HepG2 (cell line): ENCODE data around the gene ARHGEF4. TPM values are rescaled to one million over a fixed set of nuclear protein-coding genes. Genes with fewer than 3 reads are reported as not detected.

Experiments used
- ATAC-seq: fragments of 200-7000 bp; cut with Tn5 transposase; 3 replicates; pipeline ENCODE4 v1.9.1; 2020; ENCODE audit warnings: mild to moderate bottlenecking, moderate library complexity
- BruUV-seq: library from RNA; stranded (reverse); fragments of 400-500 nt; replicated peaks from 2 replicates; lab custom pipeline; 2021; lab: Mats Ljungman, UMichigan
- CTCF ChIA-PET: fragments of 300-600 bp; formaldehyde crosslinking; extraction: SDS; loops from one replicate; lab custom pipeline; 2021; ENCODE audit warnings: low total read pairs, inconsistent platforms, low intra/inter-chr PET ratio; lab: Yijun Ruan, JAX
- POLR2A ChIA-PET: fragments of 350-600 bp; sonication (Branson Sonifier 250); formaldehyde crosslinking; loops from one replicate; lab custom pipeline; 2020; ENCODE audit warnings: antibody characterized with exemption, inconsistent platforms; lab: Yijun Ruan, JAX
- DNase-seq: peaks from one replicate; pipeline ENCODE4 v3.0.0-alpha.2; 2015; ENCODE audit warnings: low spot score
- FAIRE-seq: peaks from 3 replicates; lab custom pipeline; 2011; peaks lifted over from hg19 to GRCh38; lab: Jason Lieb, UNC
- H2AFZ ChIP-seq: one replicate; pipeline ENCODE4 v1.6.1; 2011; ENCODE audit warnings: low read length, inconsistent platforms
- H3K27ac ChIP-seq: fragments of 300-600 bp; 3 replicates; pipeline ENCODE4 v1.8.0; 2011; ENCODE audit warnings: mixed run types, mild to moderate bottlenecking, mixed read lengths, low read length, inconsistent platforms; ENCODE audit not compliant: insufficient read depth; ENCODE audit errors: extremely low read length
- H3K27me3 ChIP-seq, 2 experiments: fragments of 200-600 bp in 1 of 2; 2 replicates in 1 of 2; 3 replicates in 1 of 2; pipeline versions ENCODE4 v1.6.0 to v1.8.0; 2011; ENCODE audit warnings: low read length in 2 of 2, mild to moderate bottlenecking in 2 of 2, moderate library complexity in 2 of 2, inconsistent platforms in 1 of 2; ENCODE audit not compliant: insufficient read depth in 2 of 2, control insufficient read depth in 1 of 2
- H3K36me3 ChIP-seq, 2 experiments: fragments of 200-600 bp in 1 of 2; replicated peaks in 1 of 2; 2 replicates in 1 of 2; 3 replicates in 1 of 2; pipeline versions ENCODE4 v1.5.1 to v1.8.0; 2011; ENCODE audit warnings: low read length in 2 of 2, inconsistent platforms in 1 of 2; ENCODE audit not compliant: insufficient read depth in 2 of 2, control insufficient read depth in 1 of 2
- H3K4me1 ChIP-seq: 2 replicates; pipeline ENCODE4 v1.5.1; 2012; ENCODE audit warnings: low read length, inconsistent platforms; ENCODE audit not compliant: insufficient read depth
- H3K4me2 ChIP-seq: 2 replicates; pipeline ENCODE4 v1.6.0; 2011; ENCODE audit warnings: low read depth, low read length, inconsistent platforms
- H3K4me3 ChIP-seq, 3 experiments: fragments of 200-600 bp in 1 of 3; sonication (generic), shearing (Covaris generic) in 1 of 3; replicated peaks in 1 of 3; 2 replicates each; pipeline ENCODE4 v1.5.1; 2011 to 2016; ENCODE audit warnings: low read length in 3 of 3, inconsistent platforms in 2 of 3, low read depth in 2 of 3, mild to moderate bottlenecking in 2 of 3, control low read depth in 1 of 3, mixed read lengths in 1 of 3; ENCODE audit not compliant: insufficient read depth in 1 of 3
- H3K79me2 ChIP-seq: one replicate; pipeline ENCODE4 v1.6.1; 2011; ENCODE audit warnings: low read length, inconsistent platforms; ENCODE audit not compliant: insufficient read depth
- H3K9ac ChIP-seq: 2 replicates; pipeline ENCODE4 v1.6.0; 2011; ENCODE audit warnings: mild to moderate bottlenecking, low read depth, low read length, inconsistent platforms; ENCODE audit not compliant: insufficient read depth
- H3K9me3 ChIP-seq: 2 replicates; pipeline ENCODE4 v1.5.1; 2012; ENCODE audit warnings: mild to moderate bottlenecking, low read length
- H4K20me1 ChIP-seq: 2 replicates; pipeline ENCODE4 v1.6.0; 2011; ENCODE audit warnings: inconsistent platforms, mild to moderate bottlenecking, low read length, moderate library complexity; ENCODE audit not compliant: insufficient read depth
- BORCS8-MEF2B ChIP-seq: sonication (generic); formaldehyde crosslinking; IDR thresholded peaks from 2 replicates; pipeline ENCODE4 v1.8.0; 2022; ENCODE audit warnings: mild to moderate bottlenecking, missing genetic modification reagents
- CEBPB ChIP-seq: IDR thresholded peaks from 2 replicates; pipeline ENCODE4 v1.6.1; 2011; ENCODE audit warnings: low read depth, low read length, improper control_type of control experiment, borderline replicate concordance
- CEBPG ChIP-seq: IDR thresholded peaks from 2 replicates; pipeline ENCODE4 v1.6.1; 2016
- FOSL2 ChIP-seq: sonication (generic); formaldehyde crosslinking; IDR thresholded peaks from 2 replicates; pipeline ENCODE4 v1.4.0; 2020; ENCODE audit warnings: missing genetic modification reagents
- FOXC1 ChIP-seq: sonication (generic); formaldehyde crosslinking; IDR thresholded peaks from 2 replicates; pipeline ENCODE4 v1.8.0; 2022; ENCODE audit warnings: mild to moderate bottlenecking, missing genetic modification reagents, borderline replicate concordance
- KDM1A ChIP-seq: IDR thresholded peaks from 2 replicates; pipeline ENCODE4 v1.6.1; 2016; ENCODE audit warnings: missing compliant biosample characterization
- KLF15 ChIP-seq: sonication (generic); formaldehyde crosslinking; IDR thresholded peaks from 2 replicates; pipeline ENCODE4 v1.8.1; 2023; ENCODE audit warnings: borderline replicate concordance, mild to moderate bottlenecking, inconsistent platforms, missing genetic modification reagents, mixed read lengths
- NCOA1 ChIP-seq: sonication (generic); formaldehyde crosslinking; IDR thresholded peaks from 2 replicates; pipeline ENCODE4 v1.9.0; 2021; ENCODE audit warnings: missing genetic modification reagents
- NFE2L2 ChIP-seq: fragments of 150-350 bp; IDR thresholded peaks from 2 replicates; pipeline ENCODE4 v1.6.1; 2014; ENCODE audit warnings: low read length
- SMARCC2 ChIP-seq: fragments of 450-650 bp; IDR thresholded peaks from 2 replicates; pipeline ENCODE4 v1.6.1; 2017; ENCODE audit warnings: antibody characterized with exemption, mild to moderate bottlenecking
- TARDBP ChIP-seq: sonication (generic); formaldehyde crosslinking; IDR thresholded peaks from 2 replicates; pipeline ENCODE4 v1.8.0; 2022; ENCODE audit warnings: mild to moderate bottlenecking, missing genetic modification reagents
- ZFP37 ChIP-seq: sonication (generic); formaldehyde crosslinking; IDR thresholded peaks from 2 replicates; pipeline ENCODE4 v1.4.0; 2020; ENCODE audit warnings: missing genetic modification reagents, borderline replicate concordance
- ZFP90 ChIP-seq: sonication (generic); formaldehyde crosslinking; IDR thresholded peaks from 2 replicates; pipeline ENCODE4 v1.8.0; 2022; ENCODE audit warnings: missing genetic modification reagents, mild to moderate bottlenecking, inconsistent platforms, borderline replicate concordance
- ZMYM4 ChIP-seq: sonication (generic); formaldehyde crosslinking; IDR thresholded peaks from 2 replicates; pipeline ENCODE4 v1.8.1; 2023; ENCODE audit warnings: mild to moderate bottlenecking, missing genetic modification reagents
- ZNF101 ChIP-seq: sonication (generic); formaldehyde crosslinking; IDR thresholded peaks from 2 replicates; pipeline ENCODE4 v1.4.0; 2020; ENCODE audit warnings: mild to moderate bottlenecking, low read depth, missing genetic modification reagents, borderline replicate concordance
- ZNF670 ChIP-seq: sonication (generic); formaldehyde crosslinking; IDR thresholded peaks from 2 replicates; pipeline ENCODE4 v1.8.0; 2022; ENCODE audit warnings: mild to moderate bottlenecking, missing genetic modification reagents, borderline replicate concordance
- ZNF761 ChIP-seq: sonication (generic); formaldehyde crosslinking; conservative IDR thresholded peaks from 2 replicates; pipeline ENCODE4 v1.4.0; 2020; ENCODE audit warnings: mild to moderate bottlenecking, missing genetic modification reagents
- ZNF790 ChIP-seq: sonication (generic); formaldehyde crosslinking; IDR thresholded peaks from 2 replicates; pipeline ENCODE4 v1.8.0; 2022; ENCODE audit warnings: missing genetic modification reagents, mild to moderate bottlenecking, borderline replicate concordance
- ZNF83 ChIP-seq: sonication (generic); formaldehyde crosslinking; IDR thresholded peaks from 2 replicates; pipeline ENCODE4 v1.4.0; 2020; ENCODE audit warnings: missing genetic modification reagents, mild to moderate bottlenecking, borderline replicate concordance
- WGBS: methylation state at CpG from one replicate; pipeline ENCODE4 v1.1.6; 2017; ENCODE audit warnings: low lambda C conversion rate; 5-methylcytosine and 5-hydroxymethylcytosine counted together
- in situ Hi-C: cut with HindIII; loops from 2 replicates; pipeline ENCODE4 v1.10.0; 2017; ENCODE audit warnings: low pct_unique_long_range_greater_than_20kb; ENCODE audit not compliant: extremely low pct_ligation_motif_present
- intact Hi-C: fragments of 100-400 bp; cut with micrococcal nuclease; formaldehyde crosslinking; loops from one replicate; pipeline ENCODE4 v1.10.0; 2022; ENCODE audit not compliant: unreplicated experiment
- polyA plus RNA-seq, 8 experiments: library from polyadenylated mRNA; depleted of rRNA in 3 of 8; stranded (reverse) in 7 of 8; unstranded in 1 of 8; fragments of >200 nt; fragmentation: Illumina TruSeq in 4 of 8; extraction: Trizol in 4 of 8; gene quantifications; 2 replicates each; pipeline versions ENCODE4 v1.2.1 to v1.2.3, GENCODE V29; 2011 to 2016; ENCODE audit warnings: low read depth in 4 of 8, missing spikeins in 1 of 8, mixed read lengths in 1 of 8; ENCODE audit not compliant: insufficient read depth in 1 of 8
- total RNA-seq, 5 experiments: library from RNA; depleted of rRNA; stranded (reverse); fragments of >200 nt; fragmentation: Illumina TruSeq; extraction: Trizol; gene quantifications; 2 replicates each; pipeline ENCODE4 v1.2.3, GENCODE V29; 2016; ENCODE audit warnings: low read depth in 1 of 5
- TF ChIP-seq, protein P1 (sequence below): sonication (generic); formaldehyde crosslinking; IDR thresholded peaks from 2 replicates; pipeline ENCODE4 v1.5.0; 2020; ENCODE audit warnings: mild to moderate bottlenecking, missing genetic modification reagents, moderate library complexity
- TF ChIP-seq, protein P2 (sequence below): sonication (generic); formaldehyde crosslinking; IDR thresholded peaks from 2 replicates; pipeline ENCODE4 v1.5.0; 2020; ENCODE audit warnings: mild to moderate bottlenecking, missing genetic modification reagents

ARHGEF4 gene
- total and polyA plus RNA-seq, 2 of the 13 experiments (the other 11 are each of a cell fraction or from before 2014, with no cell fraction given) = 0.11 to 0.13 TPM

DNA sequence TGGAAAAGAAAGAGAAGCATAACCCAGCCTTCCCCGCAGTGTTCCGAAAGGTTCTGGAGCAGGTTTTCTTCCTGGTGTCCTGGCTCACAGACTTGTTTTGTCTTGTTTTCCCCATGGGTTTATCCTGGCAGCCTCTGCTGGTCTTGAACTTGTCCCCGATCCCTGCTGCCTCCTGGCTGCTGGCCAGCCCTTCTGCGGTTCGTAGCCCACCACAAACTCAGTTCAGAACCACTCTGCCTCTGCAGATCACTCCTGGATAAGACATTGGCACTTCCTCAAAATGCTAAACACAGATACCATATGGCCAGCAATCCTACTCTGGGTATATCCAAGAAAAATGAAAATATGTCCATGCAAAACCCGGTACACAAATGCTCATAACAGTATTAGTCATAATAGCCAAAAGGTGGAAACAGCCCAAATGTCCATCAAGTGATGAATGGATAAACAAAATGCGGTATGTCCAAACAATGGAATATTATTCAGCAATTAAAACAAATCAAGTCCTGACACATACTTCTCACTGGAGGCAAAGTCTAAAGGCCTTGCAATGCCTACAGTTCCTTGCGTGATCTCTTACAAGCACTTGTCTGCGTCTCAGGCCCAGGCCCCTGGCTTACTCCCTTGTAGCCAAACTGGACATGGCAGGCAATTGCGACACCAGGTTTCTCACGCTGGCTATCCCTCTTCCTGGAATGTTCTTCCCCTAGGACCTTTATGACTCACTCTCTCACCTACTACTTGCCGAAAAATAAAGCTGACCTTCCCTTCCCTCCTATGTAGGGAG is 28.0 kb upstream of the ARHGEF4 start:
- TF ChIP-seq TARDBP (CRISPR knock-in tag) = no peak
- no peak for TF ChIP-seq ZNF83
- no peak for TF ChIP-seq ZFP90 (CRISPR knock-in tag)
- TF ChIP-seq ZNF761 (CRISPR knock-in tag) = no peak
- peak; percentile 70 for TF ChIP-seq CEBPB
- no peak for TF ChIP-seq ZMYM4 (CRISPR knock-in tag)
- TF ChIP-seq BORCS8-MEF2B = no peak
- TF ChIP-seq FOXC1 (CRISPR knock-in tag) = no peak
- TF ChIP-seq NCOA1 (CRISPR knock-in tag) = no peak
- TF ChIP-seq FOSL2 = 0 out of 2 replicates have a peak, but pooled peaks have one; percentile 27
- TF ChIP-seq, protein P1, sequence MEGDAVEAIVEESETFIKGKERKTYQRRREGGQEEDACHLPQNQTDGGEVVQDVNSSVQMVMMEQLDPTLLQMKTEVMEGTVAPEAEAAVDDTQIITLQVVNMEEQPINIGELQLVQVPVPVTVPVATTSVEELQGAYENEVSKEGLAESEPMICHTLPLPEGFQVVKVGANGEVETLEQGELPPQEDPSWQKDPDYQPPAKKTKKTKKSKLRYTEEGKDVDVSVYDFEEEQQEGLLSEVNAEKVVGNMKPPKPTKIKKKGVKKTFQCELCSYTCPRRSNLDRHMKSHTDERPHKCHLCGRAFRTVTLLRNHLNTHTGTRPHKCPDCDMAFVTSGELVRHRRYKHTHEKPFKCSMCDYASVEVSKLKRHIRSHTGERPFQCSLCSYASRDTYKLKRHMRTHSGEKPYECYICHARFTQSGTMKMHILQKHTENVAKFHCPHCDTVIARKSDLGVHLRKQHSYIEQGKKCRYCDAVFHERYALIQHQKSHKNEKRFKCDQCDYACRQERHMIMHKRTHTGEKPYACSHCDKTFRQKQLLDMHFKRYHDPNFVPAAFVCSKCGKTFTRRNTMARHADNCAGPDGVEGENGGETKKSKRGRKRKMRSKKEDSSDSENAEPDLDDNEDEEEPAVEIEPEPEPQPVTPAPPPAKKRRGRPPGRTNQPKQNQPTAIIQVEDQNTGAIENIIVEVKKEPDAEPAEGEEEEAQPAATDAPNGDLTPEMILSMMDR (CRISPR knock-in tag) = no peak
- TF ChIP-seq CEBPG (CRISPR knock-in tag) = peak; percentile 24; the same call in 1 of the 2 replicates
- TF ChIP-seq, protein P2, sequence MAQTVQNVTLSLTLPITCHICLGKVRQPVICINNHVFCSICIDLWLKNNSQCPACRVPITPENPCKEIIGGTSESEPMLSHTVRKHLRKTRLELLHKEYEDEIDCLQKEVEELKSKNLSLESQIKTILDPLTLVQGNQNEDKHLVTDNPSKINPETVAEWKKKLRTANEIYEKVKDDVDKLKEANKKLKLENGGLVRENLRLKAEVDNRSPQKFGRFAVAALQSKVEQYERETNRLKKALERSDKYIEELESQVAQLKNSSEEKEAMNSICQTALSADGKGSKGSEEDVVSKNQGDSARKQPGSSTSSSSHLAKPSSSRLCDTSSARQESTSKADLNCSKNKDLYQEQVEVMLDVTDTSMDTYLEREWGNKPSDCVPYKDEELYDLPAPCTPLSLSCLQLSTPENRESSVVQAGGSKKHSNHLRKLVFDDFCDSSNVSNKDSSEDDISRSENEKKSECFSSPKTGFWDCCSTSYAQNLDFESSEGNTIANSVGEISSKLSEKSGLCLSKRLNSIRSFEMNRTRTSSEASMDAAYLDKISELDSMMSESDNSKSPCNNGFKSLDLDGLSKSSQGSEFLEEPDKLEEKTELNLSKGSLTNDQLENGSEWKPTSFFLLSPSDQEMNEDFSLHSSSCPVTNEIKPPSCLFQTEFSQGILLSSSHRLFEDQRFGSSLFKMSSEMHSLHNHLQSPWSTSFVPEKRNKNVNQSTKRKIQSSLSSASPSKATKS = no peak
- TF ChIP-seq KLF15 (CRISPR knock-in tag) = no peak
- no peak for TF ChIP-seq ZFP37
- no peak for TF ChIP-seq SMARCC2
- no peak for TF ChIP-seq ZNF101
- no peak for TF ChIP-seq ZNF670 (CRISPR knock-in tag)
- no peak for TF ChIP-seq KDM1A (CRISPR knock-in tag)
- TF ChIP-seq ZNF790 = no peak
- TF ChIP-seq NFE2L2 = no peak
- TF ChIP-seq, all 625 proteins: peak for 3
- Histone ChIP-seq H3K79me2 (no peaks in the 10 kb centered on the region), H3K4me3 (no peak overlapping the region), H3K4me1 (no peaks in the 10 kb centered on the region), H4K20me1 (no peaks in the 10 kb centered on the region), H2AFZ (no peak overlapping the region), H3K36me3 (no peaks in the 10 kb centered on the region), H3K9me3 (no peaks in the 10 kb centered on the region), H3K9ac (no peak overlapping the region), H3K4me2 (no peak overlapping the region), H3K27me3 (peaks cover 2 to 19% of the 10 kb centered on the region in 2 experiments; a peak in 4 of 5 replicates), H3K27ac (no peak overlapping the region)
- no TSS peak for BruUV-seq
- intact Hi-C loops (no loop called here), in situ Hi-C loops (no loop called here)
- no peak for FAIRE-seq
- CTCF ChIA-PET = no interaction called here
- WGBS = 38% methylated on average over 12 of the region's 12 CpGs
- POLR2A ChIA-PET = no interaction called here
- DNase-seq = no peak
- ATAC-seq = no peak
